DMS153 (cell line): Measurements from ENCODE around the gene BSPH1.
"Not testable (repeated sequence)": the region's sequence is repeated elsewhere in the genome, so short reads cannot be mapped to it uniquely, and the experiment has no call there.

Experiments used
- DNase-seq: peaks from one replicate; lab custom pipeline; 2025; lab: John Stamatoyannopoulos, UW

The BSPH1 gene

DNA sequence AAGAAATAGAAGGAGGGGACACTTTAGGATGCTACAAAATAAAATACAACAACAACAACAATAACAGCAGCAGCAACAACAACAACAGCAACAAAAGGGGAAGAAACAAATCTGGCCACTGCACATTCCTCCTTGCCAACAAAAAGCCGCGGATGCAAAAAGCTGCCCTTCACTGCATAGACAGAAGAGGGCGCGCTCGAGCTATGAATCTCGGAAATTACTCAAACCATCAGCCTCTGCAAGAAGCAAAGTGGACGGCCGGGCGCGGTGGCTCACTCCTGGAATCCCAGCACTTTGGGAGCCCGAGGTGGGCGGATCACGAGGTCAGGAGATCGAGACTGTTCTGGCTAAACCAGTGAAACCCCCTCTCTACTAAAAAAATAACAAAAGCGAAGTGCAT lies 71.9 kb downstream of the BSPH1 start:
- not testable (repeated sequence) for DNase-seq
